ENCODE data around the gene ANP32A.
"Not testable (repeated sequence)": the region's sequence is repeated elsewhere in the genome, so short reads cannot be mapped to it uniquely, and the experiment has no call there.

The ANP32A gene
- total RNA-seq, result 102 to 164 (median 122) reads per million in 4 experiments

- DNase-seq, result peak; percentile 92
Observed at GRCh38 chr15:68820295-68821189, at the start of gene ANP32A. Gene ANP32A (minus strand): TSS chr15:68820895. CDS start chr15:68820751, 144 bp downstream.

DNA sequence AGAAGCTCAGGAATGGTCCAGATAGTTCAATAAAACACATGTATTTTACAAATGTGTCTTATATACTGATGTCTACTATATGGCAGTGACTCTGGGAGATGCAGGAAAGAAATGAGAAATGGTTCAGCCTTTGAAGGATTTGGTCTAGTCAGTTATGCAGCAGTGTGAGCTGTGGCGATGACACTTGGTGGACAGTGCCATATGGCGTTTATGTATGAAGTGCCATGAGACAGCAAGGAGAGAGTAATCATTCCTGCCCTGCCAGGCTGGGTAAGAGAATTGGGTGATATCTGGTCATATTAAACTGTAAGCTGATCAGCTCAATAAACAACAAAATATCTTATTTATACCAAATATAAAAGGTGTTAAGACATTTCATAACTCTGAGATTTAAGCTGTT, 47.6 kb upstream of the ANP32A start:
- DNase-seq, result no peak

- DNase-seq, result no peak
Observed at GRCh38 chr15:68862415-68862814, 41.7 kb upstream of the ANP32A start.

DNA sequence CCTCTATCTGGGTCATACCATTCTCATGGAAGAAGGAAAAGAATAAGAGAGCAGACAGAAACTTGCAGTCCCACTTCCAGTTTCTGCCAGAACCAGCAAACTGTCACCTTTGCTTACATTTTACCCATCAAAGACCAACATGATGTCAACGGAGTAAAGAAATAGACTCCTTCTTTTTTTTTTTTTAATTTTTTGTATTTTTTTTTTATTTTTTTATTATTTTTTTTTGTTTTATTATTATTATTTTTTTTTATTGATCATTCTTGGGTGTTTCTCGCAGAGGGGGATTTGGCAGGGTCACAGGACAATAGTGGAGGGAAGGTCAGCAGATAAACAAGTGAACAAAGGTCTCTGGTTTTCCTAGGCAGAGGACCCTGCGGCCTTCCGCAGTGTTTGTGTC, 38.0 kb upstream of the ANP32A start:
- DNase-seq, result not testable (repeated sequence)

GRCh38 chr15:68857443-68857842, 36.7 kb upstream of the ANP32A start:
- DNase-seq, result not testable (repeated sequence)

GRCh38 chr15:68852461-68852860, 31.8 kb upstream of the ANP32A start:
- DNase-seq, result no peak

GRCh38 chr15:68851971-68852370, 31.3 kb upstream of the ANP32A start:
- DNase-seq, result no peak

- no peak for DNase-seq
Observed at GRCh38 chr15:68849497-68849896, 28.8 kb upstream of the ANP32A start.

GRCh38 chr15:68846851-68847439, 26.2 kb upstream of the ANP32A start:
- no peak for DNase-seq

- no peak for DNase-seq
Observed at GRCh38 chr15:68844856-68845550, 24.3 kb upstream of the ANP32A start.

DNA sequence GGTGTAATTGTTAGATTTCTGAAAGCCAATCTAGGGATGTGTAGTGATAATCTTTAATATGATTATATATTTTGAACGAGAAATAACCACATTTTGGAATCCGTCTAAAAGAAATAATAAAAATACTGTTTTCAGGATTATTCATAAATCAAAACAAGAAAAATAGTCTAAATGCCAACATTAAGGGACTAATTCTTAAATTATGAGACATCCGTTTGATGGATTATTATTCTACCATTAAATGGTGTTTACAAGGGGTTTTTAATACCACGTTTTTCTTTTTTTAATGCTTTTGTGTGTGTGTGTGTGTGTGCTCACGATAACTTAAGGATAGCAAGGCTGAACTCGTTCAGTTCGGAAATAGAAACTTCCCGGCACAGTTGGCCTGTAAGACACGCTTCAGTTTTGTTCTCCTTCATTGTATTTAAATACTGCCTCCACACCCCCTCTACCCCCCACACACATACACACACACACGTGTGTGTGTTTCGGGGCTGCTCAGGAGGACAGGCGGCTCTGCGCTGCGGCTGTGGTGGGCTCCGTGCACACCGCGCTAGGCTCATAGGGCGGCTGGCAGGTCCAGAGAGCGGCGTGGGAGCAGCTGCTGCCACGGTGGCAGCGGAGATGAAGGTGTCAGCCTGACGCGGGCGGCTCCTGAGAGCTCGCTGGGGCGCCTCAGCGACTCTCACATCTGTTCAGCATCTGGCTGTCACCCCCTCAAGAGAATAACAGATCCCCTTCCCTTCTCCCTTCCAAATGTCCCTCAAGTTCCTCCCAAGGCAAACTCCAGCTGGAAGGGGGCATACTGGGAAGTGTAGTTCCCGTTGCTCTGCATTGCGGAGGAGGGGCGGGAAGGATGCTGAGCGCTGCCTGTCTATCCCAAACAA, 23.0 kb upstream of the ANP32A start:
- DNase-seq, result no peak

GRCh38 chr15:68842958-68843357, 22.3 kb upstream of the ANP32A start:
- no peak for DNase-seq

GRCh38 chr15:68834346-68834745, 13.7 kb upstream of the ANP32A start:
- no peak for DNase-seq

GRCh38 chr15:68833700-68834331, 13.1 kb upstream of the ANP32A start:
- DNase-seq, result no peak

GRCh38 chr15:68830141-68830785, 9.6 kb upstream of the ANP32A start:
- DNase-seq, result no peak

DNA sequence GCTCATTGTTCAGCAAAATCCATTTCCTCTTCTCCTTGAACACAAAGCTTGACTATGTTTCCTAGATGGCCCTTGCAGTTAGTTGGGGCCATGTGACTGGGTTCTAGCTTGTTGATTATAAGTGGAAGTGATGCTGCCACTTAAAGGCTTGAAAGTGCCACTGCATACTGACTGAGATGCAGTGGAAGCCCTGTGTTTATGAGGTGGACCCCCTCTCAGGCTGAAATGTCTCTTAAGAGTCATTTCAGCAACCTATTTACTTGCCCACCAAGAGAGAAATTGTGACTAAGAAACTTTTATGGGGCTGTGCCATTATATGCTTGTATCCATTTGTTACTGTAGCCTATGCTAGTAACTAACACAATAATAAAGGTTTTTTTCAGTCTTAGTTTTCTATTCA, 8.4 kb upstream of the ANP32A start:
- no peak for DNase-seq

- DNase-seq, result no peak
Observed at GRCh38 chr15:68823561-68823960, 2.9 kb upstream of the ANP32A start.

- DNase-seq, result no peak
Observed at GRCh38 chr15:68822818-68823217, 2.1 kb upstream of the ANP32A start.

DNA sequence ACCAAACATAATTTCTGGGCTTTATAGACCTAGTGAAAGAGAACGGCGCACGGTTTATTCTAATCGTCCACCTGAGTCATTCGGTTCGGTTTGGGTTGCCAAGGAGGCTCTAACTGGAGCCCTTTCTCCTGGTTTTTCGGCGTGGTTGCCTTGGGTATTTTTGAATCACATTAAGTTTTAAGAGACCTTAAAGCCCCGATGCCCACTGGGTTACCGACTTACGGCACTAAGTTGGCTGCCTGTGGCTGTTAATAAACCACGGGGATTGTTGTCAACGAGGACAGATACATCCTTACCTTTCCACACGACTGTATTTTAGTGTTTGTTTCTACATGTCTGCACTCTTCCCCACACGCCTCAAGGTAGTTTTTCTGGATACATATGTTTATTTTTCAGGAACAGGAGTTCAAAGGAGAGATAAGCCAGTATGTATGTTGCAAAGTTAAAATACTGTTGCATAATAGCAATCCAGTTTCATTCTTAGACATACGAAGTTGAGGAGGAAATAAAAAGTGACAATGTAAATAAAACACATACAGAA, 1.2 kb upstream of the ANP32A start:
- no peak for DNase-seq

DNA sequence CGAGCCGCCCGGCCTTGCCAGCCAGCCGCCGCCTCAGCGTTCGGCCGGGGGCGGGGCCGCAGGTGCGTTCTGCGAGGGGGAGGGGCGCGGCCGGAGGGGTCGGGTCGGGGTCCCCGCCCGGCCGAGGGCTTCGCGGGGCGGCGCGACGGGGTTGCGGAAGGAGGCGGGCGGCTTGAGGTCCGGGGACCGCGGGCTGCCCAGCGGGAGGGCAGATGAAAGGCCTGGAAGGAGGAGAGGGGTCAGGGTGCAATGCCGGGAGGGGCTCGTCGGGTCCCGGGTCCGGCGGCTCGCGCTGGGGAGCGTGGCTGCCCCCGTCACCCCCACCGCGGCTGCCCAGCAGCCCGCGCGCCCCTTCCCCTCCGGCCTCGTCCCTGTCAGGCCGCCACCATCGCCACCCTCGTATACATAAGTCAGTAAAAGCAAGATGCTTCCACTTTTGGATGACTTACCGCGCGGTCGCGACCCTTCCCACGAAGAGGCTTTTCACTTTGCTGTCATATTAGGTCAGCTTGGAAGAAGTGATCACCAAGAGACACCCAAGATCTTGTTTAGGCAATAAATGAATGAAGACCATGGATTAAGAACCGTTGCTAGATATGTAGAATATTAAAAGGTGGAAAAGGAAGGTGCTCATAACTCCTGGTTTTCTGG, 620 bp upstream of the ANP32A start:
- DNase-seq, result no peak

Data from effector CD8-positive, alpha-beta T cell (primary cell).